22Rv1 (cell line): ENCODE results near the gene IL17RB.

Experiments
- H3K27ac ChIP-seq: fragments of 450-650 bp; 2 replicates; pipeline ENCODE4 v1.5.1; 2017
- ZFX ChIP-seq: fragments of 450-650 bp; IDR thresholded peaks from 2 replicates; pipeline ENCODE4 v1.6.1; 2017; ENCODE audit warnings: antibody characterized with exemption, borderline replicate concordance
- TF ChIP-seq, protein P1 (sequence below): fragments of 450-650 bp; IDR thresholded peaks from 2 replicates; pipeline ENCODE4 v1.5.1; 2017; ENCODE audit warnings: mild to moderate bottlenecking

IL17RB gene

DNA sequence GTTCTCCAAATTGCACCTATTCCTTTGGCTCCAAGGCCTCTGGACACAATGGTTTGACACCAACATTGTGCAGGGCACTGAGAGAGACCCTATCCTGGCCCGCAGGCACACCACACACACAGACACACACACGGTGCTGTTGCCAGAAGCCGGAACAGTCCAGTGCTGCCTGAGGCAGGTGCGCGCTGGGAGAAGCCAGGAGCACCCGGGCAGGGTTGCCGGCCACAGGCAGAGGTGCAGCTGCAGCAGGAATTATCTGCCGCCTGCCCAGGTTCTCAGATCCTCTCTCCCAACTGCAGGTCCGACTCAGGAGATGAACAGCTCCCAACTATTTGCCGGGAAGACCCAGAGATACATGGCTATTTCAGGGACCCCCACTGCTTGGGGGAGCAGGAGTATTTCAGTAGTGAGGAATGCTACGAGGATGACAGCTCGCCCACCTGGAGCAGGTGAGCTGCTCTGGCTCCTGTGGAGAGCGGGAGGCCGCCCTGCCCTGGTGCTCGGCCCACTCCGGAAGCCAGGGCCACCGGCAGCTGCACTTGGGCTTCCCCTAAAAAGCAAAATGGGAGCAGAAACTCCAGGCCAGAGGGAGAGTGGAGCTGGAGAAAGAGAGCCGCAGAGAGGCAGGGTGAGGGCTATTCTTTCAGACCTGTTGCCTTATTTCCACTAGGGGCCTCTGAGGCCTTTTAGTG is 43.1 kb upstream of the IL17RB start:
- H3K27ac ChIP-seq, result no peak overlapping the region
- TF ChIP-seq, protein P1, sequence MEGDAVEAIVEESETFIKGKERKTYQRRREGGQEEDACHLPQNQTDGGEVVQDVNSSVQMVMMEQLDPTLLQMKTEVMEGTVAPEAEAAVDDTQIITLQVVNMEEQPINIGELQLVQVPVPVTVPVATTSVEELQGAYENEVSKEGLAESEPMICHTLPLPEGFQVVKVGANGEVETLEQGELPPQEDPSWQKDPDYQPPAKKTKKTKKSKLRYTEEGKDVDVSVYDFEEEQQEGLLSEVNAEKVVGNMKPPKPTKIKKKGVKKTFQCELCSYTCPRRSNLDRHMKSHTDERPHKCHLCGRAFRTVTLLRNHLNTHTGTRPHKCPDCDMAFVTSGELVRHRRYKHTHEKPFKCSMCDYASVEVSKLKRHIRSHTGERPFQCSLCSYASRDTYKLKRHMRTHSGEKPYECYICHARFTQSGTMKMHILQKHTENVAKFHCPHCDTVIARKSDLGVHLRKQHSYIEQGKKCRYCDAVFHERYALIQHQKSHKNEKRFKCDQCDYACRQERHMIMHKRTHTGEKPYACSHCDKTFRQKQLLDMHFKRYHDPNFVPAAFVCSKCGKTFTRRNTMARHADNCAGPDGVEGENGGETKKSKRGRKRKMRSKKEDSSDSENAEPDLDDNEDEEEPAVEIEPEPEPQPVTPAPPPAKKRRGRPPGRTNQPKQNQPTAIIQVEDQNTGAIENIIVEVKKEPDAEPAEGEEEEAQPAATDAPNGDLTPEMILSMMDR, result no peak
- TF ChIP-seq ZFX, result no peak

GRCh38 chr3:53803816-53804695 is 42.3 kb upstream of the IL17RB start:
- H3K27ac ChIP-seq, result no peak overlapping the region
- TF ChIP-seq ZFX, result no peak
- TF ChIP-seq, protein P1, result no peak

GRCh38 chr3:53804697-53805462 is 41.5 kb upstream of the IL17RB start:
- TF ChIP-seq, protein P1, result no peak
- no peak for TF ChIP-seq ZFX
- no peak overlapping the region for H3K27ac ChIP-seq

GRCh38 chr3:53805463-53806159 is 40.8 kb upstream of the IL17RB start:
- no peak for TF ChIP-seq ZFX
- TF ChIP-seq, protein P1, result no peak
- H3K27ac ChIP-seq, result no peak overlapping the region

- H3K27ac ChIP-seq, result no peak overlapping the region
- TF ChIP-seq, protein P1, result no peak
- no peak for TF ChIP-seq ZFX
These were observed 39.9 kb upstream of the IL17RB start for GRCh38 chr3:53806182-53807116.
